Endometrial microvascular endothelial cells (primary cell): ENCODE results near the gene VTCN1. TPM values are rescaled to one million over a fixed set of nuclear protein-coding genes. Genes with fewer than 3 reads are reported as not detected.
"Not testable (repeated sequence)": the region's sequence is repeated elsewhere in the genome, so short reads cannot be mapped to it uniquely, and the experiment has no call there.

ENCODE experiments used
- in situ Hi-C: cut with HindIII; loops from 2 replicates; pipeline ENCODE4 v1.10.0; 2017; ENCODE audit warnings: low sequenced_read_pairs, low pct_unique_long_range_greater_than_20kb; ENCODE audit errors: inconsistent ontology term
- total RNA-seq: library from RNA; depleted of rRNA; stranded (reverse); fragments of >200 nt; gene quantifications from one replicate; pipeline ENCODE4 v1.2.3, GENCODE V29; 2015; ENCODE audit errors: inconsistent ontology term

The VTCN1 gene
- total RNA-seq, 1 donor from 2014 or later: not detected

DNA sequence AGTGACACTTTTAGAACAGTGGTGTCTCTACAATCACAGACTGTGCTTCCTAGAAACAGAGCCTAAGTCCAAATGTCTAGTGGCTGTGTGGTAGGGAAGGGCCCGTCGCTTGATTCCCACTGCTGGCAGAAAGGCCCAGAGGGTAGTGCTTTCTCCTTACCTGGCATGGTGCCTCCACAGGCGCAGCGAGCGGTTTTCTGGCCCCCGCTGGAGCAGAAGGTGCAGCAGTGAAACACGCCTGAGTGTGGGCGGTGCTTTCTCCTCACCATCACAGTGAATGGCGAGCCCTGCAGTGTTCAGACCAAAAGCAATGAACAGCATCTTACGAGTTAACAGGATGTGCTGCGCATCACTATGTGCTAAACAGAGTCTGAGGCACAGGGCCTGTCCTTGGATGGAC is 97.5 kb downstream of the VTCN1 start:
- in situ Hi-C loops: no loop called here

DNA sequence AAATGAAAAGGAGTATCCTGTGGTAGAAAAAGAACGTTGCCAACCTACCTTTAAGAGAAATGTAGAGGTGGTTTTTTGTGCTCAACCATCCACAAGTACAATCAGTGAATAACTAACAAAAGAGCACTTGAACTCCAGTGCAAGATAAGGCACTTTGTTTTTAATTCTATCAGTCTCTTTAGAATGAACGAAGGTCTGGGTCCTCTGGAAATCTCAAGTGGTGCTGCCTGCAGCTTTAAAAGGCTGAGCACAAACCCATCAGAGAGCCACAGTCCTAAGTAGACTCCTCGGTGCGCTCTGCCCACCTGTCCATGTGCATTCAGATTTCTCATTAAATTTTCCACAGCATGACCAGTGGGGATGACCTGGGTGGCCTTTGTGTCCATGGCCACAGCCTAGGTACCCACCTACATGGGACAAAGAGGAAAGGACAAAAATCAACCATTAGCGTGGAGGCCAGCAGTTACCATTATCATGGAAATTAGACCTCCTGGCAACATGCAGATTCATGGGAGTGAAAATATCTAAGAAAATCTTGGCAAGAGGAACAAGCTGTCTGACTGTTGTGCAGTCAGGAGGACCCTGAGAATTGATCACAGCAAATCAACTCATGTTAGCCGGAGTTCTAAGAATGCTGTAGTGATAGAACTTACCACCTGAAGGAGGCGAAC is 98.5 kb downstream of the VTCN1 start:
- in situ Hi-C loops: no loop called here

DNA sequence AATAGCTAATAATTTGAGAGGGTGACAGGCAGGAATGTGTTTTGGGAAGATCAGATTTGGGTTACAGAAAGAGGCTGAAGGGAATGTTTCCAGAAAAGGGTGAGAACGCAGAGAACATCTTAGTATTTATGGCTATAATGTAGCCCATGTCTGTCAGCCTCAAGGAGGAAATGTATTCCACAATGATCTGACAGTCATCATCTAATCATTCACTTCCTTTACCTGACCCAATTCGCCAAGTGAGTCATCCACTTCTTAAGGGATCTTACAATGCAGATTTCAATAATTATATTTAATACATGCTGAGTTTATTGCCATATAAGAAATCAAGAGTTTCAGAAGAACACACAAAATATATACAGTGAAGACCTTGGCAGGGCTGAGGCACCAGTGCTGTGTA is 100.0 kb downstream of the VTCN1 start:
- in situ Hi-C loops: no loop called here

DNA sequence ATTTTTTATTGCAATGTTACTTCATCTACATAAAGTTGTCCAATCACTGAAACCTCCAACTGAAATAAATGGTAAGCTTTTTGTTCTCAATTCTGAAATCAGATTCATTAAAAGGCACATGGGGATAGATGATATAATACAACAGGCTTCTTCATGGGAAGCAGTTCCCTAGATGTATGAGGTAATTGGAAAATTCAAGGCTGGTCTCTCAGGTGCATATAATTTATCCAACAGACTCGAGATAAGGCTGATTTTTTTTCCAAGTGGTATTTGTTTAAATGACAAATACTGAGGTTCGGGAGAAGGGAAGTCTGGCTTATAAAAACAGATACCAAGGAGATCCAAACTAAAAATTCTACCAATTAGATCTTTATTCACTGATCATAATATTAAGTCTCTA is 103.4 kb downstream of the VTCN1 start:
- in situ Hi-C loops: no loop called here

DNA sequence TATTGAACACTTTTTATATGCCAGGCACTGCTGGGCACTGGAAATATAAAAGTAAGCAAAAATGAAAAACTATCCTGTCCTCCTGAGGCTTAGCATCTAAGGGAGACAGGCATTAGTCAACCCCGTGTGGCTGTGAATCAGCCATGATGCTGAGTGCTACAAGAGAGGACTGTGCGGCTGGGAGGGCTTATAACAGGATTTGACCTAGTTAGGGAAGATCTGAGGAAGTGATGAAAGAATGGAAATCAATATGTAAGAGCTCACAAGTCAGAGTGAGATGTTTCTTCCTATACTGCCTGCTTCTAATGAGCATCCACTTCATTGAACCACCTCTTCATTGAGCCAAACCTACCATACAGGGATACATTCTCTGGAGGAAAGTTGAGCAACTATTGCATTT is 104.2 kb downstream of the VTCN1 start:
- in situ Hi-C loops: no loop called here

DNA sequence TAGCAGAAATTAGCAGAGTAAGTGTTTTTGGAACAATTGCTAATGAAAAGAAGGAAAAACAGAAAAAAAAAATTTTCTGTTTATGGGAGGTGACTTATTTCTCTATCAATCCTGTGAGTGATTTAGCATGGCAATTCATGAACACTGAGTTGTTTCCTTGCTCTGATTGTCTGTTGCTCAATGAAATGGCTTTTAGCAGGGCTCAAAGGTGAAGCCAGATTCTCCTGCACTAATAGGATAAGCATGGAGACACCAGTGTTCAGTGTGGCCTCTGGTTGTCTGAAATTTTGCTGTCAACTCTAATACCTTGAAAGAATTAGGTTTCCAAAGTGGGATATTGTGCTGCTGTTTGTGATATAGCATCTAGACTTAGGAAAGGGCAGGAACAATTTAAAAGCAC is 105.0 kb downstream of the VTCN1 start:
- in situ Hi-C loops: no loop called here

DNA sequence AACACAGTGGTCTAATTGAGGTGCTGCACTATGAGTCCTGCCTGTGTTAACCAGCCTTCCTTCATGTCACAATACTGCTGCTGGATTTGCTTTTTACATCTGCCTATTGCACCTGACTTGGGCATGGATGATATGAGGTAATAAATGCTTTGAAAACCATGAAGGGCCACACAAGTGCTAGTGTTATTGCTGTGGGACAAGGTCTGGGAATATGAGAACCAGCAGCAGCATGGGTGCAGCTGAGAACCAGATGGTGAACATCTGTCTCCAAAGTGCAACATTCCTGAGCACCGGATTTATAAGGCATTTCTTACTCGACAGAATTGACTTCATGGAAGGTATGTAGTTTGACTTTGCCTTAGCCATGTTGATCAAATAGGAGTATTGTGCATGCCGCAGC is 105.7 kb downstream of the VTCN1 start:
- in situ Hi-C loops: no loop called here

DNA sequence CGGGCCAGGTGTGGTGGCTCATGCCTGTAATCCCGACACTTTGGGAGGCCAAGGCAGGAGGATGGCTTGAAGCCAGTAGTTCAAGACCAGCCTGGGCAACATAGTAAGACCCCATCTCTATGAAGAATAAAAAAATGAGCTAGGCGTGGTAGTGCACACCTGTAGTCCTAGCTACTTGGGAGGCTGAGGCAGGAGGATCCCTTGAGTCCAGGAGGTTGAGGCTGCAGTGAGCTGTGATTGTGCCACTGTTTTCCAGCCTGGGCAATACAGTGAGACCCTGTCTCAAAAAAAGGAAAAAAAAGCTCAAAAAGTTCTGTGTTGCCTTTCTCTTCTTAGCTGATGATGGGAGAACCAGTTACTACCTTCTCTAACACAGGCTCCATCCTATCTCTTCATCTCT is 108.9 kb downstream of the VTCN1 start:
- in situ Hi-C loops: not testable (repeated sequence)

DNA sequence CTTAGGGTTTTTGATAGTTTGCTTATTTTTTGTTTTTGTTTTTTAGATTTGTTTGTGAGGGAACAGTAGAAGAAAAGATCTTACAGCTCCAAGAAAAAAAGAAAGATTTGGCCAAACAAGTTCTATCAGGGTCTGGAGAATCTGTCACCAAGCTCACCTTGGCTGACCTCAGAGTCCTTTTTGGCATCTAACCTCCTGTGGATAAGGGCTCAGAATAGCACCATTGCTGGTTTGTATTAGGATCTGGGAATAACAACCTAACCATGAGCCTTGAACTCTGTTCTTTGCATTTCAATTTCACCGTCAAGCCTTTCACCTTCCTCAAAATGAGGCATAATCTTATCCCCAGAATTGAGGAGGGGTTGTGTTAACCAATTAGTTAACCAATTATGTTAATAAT is 109.4 kb downstream of the VTCN1 start:
- in situ Hi-C loops: no loop called here

DNA sequence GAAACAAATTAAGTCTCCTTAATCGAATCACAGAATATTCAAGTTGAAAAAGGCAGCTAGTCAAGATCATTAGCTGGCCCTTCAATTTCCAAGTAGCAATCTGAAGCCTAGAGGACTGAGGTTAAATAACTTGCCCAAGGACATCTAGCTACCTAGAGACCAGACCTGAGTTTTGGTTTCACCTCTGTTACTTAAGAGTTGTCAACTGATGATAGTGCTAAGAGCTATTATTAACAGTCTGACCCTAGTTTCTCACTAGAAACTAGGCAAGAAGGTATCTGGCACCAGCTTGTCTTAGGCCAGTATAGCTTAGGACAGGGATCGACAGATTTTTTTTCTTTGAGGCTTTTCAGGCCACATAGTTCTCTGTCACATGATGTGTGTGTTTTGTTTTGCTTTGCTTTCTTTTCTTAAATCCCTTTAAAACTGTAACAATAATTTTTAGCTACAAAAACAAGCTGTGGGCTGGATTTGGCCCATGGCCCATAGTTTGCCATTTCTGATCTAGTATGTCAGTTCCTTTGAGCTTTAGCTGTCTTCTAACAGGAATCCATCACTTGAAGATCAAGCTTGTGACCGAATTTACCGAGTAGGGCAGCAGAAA is 112.3 kb downstream of the VTCN1 start:
- in situ Hi-C loops: no loop called here

DNA sequence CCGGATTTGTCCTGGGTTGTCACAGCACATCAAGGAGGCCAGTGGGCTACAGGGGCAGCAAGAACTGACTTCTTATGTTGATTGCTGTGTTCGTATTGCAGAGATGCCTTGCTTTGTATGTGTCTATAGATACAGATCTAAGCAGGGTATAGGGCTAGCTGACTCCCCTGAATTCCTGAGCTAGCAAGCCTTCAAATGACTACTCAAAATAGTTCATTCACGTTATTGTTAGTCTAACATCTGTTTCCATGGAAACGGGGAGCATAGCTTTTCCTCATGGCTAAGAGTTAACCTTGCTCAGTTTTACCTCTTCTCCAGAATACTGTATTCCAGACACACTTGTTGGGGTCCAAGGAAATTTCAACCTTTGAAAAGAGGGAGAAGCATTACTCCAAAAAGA is 113.3 kb downstream of the VTCN1 start:
- in situ Hi-C loops: no loop called here

DNA sequence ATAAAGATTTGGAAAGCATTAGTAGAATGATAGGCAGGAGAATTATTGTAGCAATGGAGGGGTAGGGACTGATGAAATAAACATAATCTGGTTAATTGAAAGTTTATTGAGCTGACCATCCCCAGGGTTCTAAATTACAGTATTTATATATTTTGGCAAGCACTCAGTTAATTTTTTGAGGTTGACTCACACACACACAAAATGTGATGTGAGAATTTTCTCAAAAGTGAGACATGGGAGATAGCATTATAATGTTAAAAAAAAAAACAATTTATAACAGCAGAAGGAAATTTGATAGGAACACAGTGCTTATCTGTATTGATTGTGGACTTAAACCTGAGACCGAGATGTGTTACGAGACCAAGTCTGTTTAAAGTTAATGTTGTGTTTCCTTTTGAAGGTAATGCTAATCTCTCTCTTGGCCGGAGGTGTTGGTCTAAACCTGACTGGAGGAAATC is 113.7 kb downstream of the VTCN1 start:
- in situ Hi-C loops: no loop called here

DNA sequence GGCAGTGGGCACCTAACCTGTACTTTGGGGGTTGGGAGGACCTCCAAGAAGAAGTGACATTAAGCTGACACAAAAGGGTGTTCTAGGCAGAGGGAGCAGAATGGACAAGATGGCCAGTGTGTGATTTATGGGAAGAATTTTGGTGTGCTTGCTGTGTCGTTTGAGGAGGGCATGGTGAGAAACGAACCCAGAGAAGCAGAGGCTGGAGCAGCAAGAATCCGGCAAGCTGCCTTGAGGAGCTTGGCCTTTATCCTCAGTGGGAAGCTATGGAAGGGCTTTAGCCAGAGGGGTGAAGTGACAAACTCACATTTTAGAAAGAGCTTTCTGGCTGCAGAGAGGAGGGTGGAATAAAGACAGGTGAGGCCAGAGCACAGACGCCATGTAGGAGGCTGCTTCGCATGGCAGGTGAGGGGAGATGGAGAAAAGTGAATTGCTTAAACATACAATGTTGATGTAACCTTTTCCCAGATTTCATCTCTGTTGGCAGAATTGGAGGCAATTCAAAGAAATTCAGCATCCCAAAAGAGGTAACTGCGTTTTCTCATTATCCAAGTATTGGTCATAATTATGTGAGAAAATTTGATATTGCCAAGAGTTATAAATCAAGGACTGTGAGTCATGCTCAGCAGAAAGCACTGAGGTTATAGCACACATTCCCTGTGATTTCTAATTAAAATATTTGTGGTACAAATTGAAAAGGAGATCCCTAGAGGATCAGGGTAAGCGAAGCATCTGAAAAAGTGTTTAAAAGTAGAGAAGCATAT is 115.7 kb downstream of the VTCN1 start:
- in situ Hi-C loops: no loop called here

DNA sequence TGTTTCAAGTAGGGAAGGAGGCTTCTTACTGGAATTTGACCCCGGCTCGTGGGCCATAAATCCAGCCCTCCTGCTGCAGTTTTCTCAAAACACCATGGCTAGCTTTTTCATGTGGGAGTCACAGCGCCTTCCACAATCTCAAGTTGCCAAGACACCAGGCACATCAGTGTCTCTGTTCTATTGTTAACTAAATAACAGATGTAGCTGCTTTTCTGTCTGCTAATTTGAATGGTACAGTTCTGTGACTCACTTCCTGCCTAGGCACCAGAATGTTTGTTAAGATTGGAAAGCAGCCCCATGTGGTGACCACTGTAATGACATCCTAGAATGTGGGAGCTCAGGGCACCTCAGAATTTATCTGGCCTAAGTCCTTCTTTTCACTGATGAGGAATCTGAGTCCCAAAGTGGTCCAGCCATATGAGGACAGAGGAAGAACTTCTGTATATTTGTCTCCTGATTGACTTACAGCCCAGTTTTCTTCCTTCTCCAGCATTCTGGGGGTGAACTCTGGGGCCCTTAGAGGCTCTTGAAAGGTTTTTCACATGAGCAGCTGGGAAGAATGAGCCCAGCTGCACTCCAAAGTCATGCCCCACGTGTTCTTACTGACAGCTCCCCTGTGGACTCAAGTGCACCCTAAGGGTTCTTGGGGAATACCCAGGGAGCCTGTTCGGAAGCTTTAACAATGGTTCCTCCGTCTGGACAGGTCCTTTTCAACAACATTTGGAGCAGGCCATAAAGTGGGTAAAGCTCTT is 116.7 kb downstream of the VTCN1 start:
- in situ Hi-C loops: no loop called here

Other genes with a start within 250 kb of the VTCN1 start
- gene CD101, start 209.2 kb downstream of the VTCN1 start, total RNA-seq: not detected
- gene TTF2, start 150.6 kb downstream of the VTCN1 start, total RNA-seq: 26.9 TPM
- 0.93 TPM for gene TRIM45, start 89.2 kb downstream of the VTCN1 start, total RNA-seq
- gene MAN1A2, start 156.5 kb upstream of the VTCN1 start, total RNA-seq: 24.2 TPM